GM13977 (cell line): ENCODE measurements around the gene LPA.
"Not testable (repeated sequence)": the region's sequence is repeated elsewhere in the genome, so short reads cannot be mapped to it uniquely, and the experiment has no call there.

Experiments
- DNase-seq: peaks from one replicate; pipeline ENCODE4 v3.0.0; 2012; ENCODE audit warnings: low spot score
- in situ Hi-C: fragments of 300-500 bp; cut with MboI; formaldehyde crosslinking; loops from one replicate; pipeline ENCODE4 v1.12.0; 2022; ENCODE audit warnings: low sequenced_read_pairs, low pct_unique_long_range_greater_than_20kb, mixed read lengths, inconsistent platforms; ENCODE audit not compliant: unreplicated experiment
- TF ChIP-seq, protein P1 (sequence below): IDR thresholded peaks from 2 replicates; pipeline ENCODE4 v1.5.1; 2012; ENCODE audit warnings: mild to moderate bottlenecking, control low read depth; ENCODE audit not compliant: insufficient read depth; ENCODE audit errors: extremely low read depth, missing control alignments

LPA gene

GRCh38 chr6:160691617-160692016 is 27.5 kb upstream of the LPA start:
- TF ChIP-seq, protein P1, sequence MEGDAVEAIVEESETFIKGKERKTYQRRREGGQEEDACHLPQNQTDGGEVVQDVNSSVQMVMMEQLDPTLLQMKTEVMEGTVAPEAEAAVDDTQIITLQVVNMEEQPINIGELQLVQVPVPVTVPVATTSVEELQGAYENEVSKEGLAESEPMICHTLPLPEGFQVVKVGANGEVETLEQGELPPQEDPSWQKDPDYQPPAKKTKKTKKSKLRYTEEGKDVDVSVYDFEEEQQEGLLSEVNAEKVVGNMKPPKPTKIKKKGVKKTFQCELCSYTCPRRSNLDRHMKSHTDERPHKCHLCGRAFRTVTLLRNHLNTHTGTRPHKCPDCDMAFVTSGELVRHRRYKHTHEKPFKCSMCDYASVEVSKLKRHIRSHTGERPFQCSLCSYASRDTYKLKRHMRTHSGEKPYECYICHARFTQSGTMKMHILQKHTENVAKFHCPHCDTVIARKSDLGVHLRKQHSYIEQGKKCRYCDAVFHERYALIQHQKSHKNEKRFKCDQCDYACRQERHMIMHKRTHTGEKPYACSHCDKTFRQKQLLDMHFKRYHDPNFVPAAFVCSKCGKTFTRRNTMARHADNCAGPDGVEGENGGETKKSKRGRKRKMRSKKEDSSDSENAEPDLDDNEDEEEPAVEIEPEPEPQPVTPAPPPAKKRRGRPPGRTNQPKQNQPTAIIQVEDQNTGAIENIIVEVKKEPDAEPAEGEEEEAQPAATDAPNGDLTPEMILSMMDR, result no peak
- in situ Hi-C loops, result no loop called here

DNA sequence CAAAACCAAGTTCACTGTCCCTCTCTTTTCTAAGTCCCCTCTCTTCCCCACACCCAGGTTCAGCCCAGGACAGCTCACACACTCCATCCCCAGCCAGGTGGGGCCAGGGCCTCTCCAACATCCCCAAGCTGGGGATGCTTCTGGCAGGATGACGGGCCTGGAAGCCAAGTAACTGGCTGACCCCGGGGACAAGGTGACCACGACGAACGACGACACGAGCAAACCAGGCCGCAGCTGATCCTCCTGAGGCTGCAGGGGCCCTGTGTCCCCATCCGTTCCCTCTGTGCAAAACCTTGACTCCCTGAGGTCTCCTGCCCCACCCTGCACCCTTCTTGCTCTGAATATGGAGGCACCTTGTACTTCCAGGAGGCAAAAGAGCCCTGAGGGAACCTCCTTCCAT is 26.4 kb upstream of the LPA start:
- in situ Hi-C loops, result no loop called here
- DNase-seq, result no peak
- TF ChIP-seq, protein P1, result no peak

More at GRCh38 chr6:160691617-160692016, 27.5 kb upstream of the LPA start:
- DNase-seq, result no peak

DNA sequence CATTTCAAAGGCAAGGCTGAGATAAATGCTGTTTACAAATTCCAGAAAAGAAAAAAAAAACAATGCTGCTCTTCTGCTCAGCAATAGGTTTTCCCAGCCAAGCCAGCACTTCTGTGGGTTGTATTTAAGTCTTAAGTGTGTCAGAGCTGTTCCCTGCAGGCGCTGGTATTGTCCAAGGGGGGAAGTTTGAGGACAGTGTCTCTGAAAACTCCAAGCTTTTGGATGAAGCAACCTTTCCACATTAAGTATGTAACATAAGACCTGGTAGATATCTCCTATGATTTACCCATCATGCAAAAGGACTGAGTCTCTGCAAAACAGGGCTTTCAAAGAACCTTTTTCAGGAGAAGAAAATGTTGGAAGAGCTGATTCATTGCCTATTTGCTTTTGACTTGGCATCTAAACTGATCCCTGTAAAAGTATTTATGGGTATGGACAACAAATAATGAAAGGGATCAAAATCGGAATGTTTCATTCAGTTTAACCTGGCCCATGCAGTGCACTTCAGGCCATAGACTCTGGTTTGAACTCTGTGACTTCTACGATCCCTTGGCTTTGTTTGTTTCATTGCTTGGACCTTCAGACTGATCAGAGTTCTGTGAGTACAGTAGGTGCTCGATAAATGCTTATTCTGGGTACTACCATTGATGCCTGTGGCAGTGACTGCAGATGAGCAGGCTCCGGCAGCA is 21.8 kb upstream of the LPA start:
- in situ Hi-C loops, result no loop called here
- no peak for DNase-seq
- TF ChIP-seq, protein P1, result no peak

DNA sequence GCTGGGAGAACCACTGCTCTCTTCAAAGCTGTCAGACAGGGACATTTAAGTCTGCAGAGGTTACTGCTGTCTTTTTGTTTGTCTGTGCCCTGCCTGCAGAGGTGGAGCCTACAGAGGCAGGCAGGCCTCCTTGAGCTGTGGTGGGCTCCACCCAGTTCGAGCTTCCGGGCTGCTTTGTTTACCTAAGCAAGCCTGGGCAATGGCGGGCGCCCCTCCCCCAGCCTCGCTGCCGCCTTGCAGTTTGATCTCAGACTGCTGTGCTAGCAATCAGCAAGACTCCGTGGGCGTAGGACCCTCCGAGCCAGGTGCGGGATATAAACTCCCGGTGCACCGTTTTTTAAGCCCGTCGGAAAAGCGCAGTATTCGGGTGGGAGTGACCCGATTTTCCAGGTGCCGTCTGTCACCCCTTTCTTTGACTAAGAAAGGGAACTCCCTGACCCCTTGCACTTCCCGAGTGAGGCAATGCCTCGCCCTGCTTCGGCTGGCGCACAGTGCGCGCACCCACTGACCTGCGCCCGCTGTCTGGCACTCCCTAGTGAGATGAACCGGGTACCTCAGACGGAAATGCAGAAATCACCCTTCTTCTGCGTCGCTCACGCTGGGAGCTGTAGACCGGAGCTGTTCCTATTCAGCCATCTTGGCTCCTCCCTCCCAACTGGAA is 21.2 kb upstream of the LPA start:
- in situ Hi-C loops, DNase-seq: not testable (repeated sequence)

GRCh38 chr6:160679402-160679769 is 15.3 kb upstream of the LPA start:
- TF ChIP-seq, protein P1, result no peak
- in situ Hi-C loops, result no loop called here
- no peak for DNase-seq

- in situ Hi-C loops, result no loop called here
- TF ChIP-seq, protein P1, result no peak
- DNase-seq, result no peak
These were observed 14.8 kb upstream of the LPA start for GRCh38 chr6:160678744-160679401.

DNA sequence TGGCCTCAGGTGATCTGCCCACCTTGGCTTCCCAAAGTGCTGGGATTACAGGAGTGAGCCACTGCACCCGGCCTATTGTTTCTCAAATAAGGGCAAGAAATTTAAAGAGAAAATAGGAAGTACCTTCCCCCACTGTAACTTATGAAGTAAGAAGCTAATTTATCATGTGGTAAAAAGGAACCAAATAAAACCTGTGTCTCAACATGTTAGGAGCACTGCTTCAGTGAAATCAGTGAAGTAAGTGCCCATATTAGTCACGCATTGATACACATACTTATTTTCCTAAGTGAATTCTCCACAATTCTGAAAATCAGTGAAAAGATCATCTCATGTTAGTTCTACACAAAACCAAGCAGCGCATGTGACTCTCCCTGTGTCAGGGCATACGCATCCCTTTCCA is 14.2 kb upstream of the LPA start:
- in situ Hi-C loops, result no loop called here
- TF ChIP-seq, protein P1, result no peak
- DNase-seq, result no peak

GRCh38 chr6:160676418-160676817 is 12.3 kb upstream of the LPA start:
- in situ Hi-C loops, DNase-seq: not testable (repeated sequence)
